ENCODE data around the gene CRLF2.
"Not testable (repeated sequence)": the region's sequence is repeated elsewhere in the genome, so short reads cannot be mapped to it uniquely, and the experiment has no call there.

CRLF2 gene

DNA sequence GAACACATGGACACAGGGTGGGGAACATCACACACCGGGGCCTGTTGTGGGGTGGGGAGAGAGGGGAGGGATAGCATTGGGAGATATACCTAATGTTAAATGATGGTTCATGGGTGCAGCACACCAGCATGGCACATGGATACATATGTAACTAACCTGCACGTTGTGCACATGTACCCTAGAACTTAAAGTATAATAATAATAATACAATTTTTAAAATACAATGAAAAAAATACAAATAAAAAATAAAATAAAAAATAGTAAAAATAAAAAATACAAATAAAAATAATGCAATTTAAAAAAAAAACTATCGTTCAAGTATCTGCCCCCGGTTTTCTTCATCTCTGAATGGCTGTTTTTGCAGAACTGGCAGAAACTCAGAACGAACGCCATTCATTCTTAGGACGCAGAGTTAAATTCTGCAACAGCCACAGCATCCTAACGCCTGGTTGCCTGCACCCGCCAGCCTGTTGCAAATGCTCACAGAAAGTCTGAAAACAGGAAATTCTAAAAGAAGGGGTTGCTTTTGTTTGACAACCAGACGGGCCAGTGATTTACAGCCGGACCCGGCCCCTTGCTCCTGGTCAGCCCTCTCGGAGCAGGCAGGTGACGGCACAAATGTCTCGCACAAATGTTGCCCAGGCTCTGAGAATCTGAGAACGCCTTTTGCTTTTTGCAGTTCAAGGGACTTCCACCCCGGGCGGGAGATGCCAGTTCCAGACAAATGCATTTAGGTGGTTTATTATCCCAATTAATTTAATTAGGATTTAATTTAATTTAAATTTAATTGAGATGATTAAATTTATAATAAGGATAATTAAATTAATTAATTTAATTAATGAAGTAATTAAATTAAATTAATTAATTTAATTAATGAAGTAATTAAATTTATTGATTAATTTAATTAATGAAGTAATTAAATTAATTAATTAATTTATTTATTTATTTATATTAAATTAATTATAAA is 47.8 kb downstream of the CRLF2 start:
- no peak for TF ChIP-seq CTCF (IDR thresholded peaks at IDR 0.05; ENCODE audit: control insufficient read depth, insufficient read depth, low read depth, low read length, missing control alignments)
- H3K4me3 ChIP-seq (ENCODE audit: control insufficient read depth, low read depth, low read length): no peak overlapping the region
- no peak for DNase-seq (ENCODE audit: low read depth)

GRCh38 chrX:1163231-1163630 is 49.2 kb downstream of the CRLF2 start:
- no peak for DNase-seq (ENCODE audit: low read depth)
- no peak for TF ChIP-seq CTCF (IDR thresholded peaks at IDR 0.05; ENCODE audit: control insufficient read depth, insufficient read depth, low read depth, low read length, missing control alignments)
- no peak overlapping the region for H3K4me3 ChIP-seq (ENCODE audit: control insufficient read depth, low read depth, low read length)

DNA sequence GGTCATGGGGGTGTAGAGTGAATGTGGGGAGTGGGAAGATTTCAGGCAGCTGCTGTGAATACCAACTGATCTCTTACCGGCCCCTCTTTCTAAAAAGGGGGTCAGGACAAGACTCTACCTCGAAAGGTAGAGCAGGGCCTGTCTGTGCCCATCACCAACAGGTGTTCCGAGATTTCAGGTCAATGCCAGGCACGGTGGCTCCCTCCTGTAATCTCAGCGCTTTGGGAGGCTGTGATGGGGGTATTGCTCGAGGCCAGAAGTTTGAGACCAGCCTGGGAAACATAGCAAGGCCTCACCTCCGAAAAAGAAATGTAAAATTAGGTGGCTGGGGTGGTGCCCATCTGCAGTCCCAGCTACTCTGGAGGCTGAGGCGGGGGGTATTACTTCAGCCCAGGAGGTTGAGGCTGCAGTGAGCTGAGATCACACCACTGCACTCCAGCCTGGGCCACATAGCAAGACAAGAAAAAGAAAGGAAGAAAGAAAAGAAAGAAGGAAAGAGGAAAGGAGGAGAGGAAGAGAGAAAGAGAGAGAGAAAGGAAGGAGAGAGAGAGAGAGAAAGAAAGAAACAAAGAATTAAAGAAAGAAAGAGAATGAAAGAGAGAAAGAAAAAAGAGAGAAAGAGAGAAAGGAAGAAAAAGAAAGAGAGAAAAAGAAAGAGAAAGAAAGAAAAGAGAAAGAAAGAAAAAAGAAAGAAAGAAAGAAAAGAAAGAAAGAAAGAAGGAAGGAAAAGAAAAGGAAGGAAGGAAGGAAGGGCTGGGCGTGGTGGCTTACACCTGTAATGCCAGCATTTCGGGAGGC is 50.1 kb downstream of the CRLF2 start:
- no peak overlapping the region for H3K4me3 ChIP-seq (ENCODE audit: control insufficient read depth, low read depth, low read length)
- DNase-seq (ENCODE audit: low read depth): no peak
- no peak for TF ChIP-seq CTCF (IDR thresholded peaks at IDR 0.05; ENCODE audit: control insufficient read depth, insufficient read depth, low read depth, low read length, missing control alignments)

DNA sequence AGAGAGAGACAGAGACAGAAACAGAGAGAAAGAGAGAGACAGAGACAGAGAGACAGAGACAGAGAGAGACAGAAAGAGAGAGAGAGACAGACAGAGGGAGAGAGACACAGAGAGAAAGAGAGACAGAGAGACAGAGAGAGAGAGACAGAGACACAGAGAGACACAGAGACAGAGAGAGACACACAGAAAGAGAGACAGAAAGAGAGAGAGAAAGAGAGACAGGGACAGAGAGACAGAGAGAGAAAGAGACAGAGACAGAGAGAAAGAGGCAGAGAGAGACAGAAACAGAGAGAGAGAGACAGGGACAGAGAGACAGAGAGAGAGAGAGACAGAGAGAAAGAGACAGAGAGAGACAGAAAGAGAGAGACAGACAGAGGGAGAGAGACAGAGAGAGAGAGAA is 52.9 kb downstream of the CRLF2 start:
- DNase-seq (ENCODE audit: low read depth): no peak
- no peak for TF ChIP-seq CTCF (IDR thresholded peaks at IDR 0.05; ENCODE audit: control insufficient read depth, insufficient read depth, low read depth, low read length, missing control alignments)
- H3K4me3 ChIP-seq (ENCODE audit: control insufficient read depth, low read depth, low read length): no peak overlapping the region

- DNase-seq (ENCODE audit: low read depth); H3K4me3 ChIP-seq (ENCODE audit: control insufficient read depth, low read depth, low read length): not testable (repeated sequence)
Measured at GRCh38 chrX:1156681-1157455, 55.6 kb downstream of the CRLF2 start.

DNA sequence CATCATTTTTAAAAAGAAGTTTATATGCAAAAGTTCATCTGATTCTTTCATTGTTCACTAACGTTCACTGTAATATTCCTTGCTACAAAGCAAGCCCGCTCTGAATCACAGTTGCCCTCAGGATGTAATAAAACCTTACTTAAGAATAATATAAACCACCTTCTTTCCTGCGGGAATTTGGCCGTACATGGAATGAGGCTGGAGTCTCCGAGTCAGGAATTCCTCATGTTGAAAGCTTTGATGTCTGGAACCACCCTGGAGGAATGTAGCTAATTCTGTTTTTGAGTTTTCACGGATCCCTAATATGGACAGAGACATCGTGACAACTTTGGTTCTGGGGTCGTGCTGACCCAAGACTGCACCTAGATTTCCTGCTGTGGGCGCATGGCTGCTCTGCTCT is 58.5 kb downstream of the CRLF2 start:
- DNase-seq (ENCODE audit: low read depth): no peak
- H3K4me3 ChIP-seq (ENCODE audit: control insufficient read depth, low read depth, low read length): no peak overlapping the region
- no peak for TF ChIP-seq CTCF (IDR thresholded peaks at IDR 0.05; ENCODE audit: control insufficient read depth, insufficient read depth, low read depth, low read length, missing control alignments)
